Stomach (tissue), 4 donors: Measurements from ENCODE around the gene MTMR2.

Experiments used
- EP300 ChIP-seq: sonication (generic); formaldehyde crosslinking; IDR thresholded peaks from one replicate; pipeline ENCODE4 v1.6.1; 2017; ENCODE audit warnings: antibody characterized with exemption
- POLR2A ChIP-seq, 4 donors: fragments of 450-650 bp; IDR thresholded peaks; one replicate each; pipeline ENCODE4 v1.6.1; 2016; ENCODE audit warnings: antibody characterized with exemption in 4 of 4, control low read depth in 2 of 4, mild to moderate bottlenecking in 1 of 4, moderate library complexity in 1 of 4
- TF ChIP-seq, protein P1 (sequence below), 7 experiments: fragments of 450-650 bp in 4 of 7; fragments of 200-600 bp in 3 of 7; sonication (generic) in 3 of 7; IDR thresholded peaks; one replicate each; pipeline ENCODE4 v1.5.1; 2016 to 2019; ENCODE audit warnings: antibody characterized with exemption in 7 of 7, control low read depth in 2 of 7, mild to moderate bottlenecking in 1 of 7

DNA sequence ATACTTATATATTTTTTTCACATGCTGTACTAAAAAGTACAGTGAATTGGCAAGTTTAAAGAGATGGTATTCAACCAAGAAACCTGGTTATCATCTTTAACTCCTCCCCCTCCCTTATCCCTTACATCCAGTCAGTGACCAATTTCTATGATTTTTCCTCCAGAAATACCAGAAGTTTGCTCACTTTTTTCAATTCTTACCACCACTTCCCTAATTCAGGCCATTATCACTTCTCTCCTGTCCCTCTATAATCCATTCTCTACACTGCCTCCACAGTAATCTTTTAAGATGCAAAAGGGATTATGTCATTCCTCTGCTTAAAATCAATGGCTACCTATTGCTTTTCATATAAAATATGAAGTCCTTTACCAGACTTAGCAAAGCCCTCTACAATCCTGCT is 70.8 kb downstream of the MTMR2 start:
- TF ChIP-seq, protein P1, sequence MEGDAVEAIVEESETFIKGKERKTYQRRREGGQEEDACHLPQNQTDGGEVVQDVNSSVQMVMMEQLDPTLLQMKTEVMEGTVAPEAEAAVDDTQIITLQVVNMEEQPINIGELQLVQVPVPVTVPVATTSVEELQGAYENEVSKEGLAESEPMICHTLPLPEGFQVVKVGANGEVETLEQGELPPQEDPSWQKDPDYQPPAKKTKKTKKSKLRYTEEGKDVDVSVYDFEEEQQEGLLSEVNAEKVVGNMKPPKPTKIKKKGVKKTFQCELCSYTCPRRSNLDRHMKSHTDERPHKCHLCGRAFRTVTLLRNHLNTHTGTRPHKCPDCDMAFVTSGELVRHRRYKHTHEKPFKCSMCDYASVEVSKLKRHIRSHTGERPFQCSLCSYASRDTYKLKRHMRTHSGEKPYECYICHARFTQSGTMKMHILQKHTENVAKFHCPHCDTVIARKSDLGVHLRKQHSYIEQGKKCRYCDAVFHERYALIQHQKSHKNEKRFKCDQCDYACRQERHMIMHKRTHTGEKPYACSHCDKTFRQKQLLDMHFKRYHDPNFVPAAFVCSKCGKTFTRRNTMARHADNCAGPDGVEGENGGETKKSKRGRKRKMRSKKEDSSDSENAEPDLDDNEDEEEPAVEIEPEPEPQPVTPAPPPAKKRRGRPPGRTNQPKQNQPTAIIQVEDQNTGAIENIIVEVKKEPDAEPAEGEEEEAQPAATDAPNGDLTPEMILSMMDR (IDR thresholded peaks at IDR 0.05) = no peak
- TF ChIP-seq POLR2A (IDR thresholded peaks at IDR 0.05) (no peak), EP300 (no peak)
